Amniotic epithelial cell (primary cell): ENCODE measurements around the gene SPTBN1.
"Not testable (repeated sequence)": the region's sequence is repeated elsewhere in the genome, so short reads cannot be mapped to it uniquely, and the experiment has no call there.

Experiments used
- DNase-seq: peaks from one replicate; pipeline ENCODE4 v3.0.0-alpha.2; 2010; ENCODE audit warnings: low read depth

The SPTBN1 gene

GRCh38 chr2:54470266-54470938, 14.3 kb downstream of the SPTBN1 start:
- peak; percentile 77 for DNase-seq

GRCh38 chr2:54471221-54471711, 15.1 kb downstream of the SPTBN1 start:
- peak; percentile 87 for DNase-seq

- DNase-seq = no peak
Measured at GRCh38 chr2:54473851-54474250, 17.7 kb downstream of the SPTBN1 start.

GRCh38 chr2:54475285-54475684, 19.2 kb downstream of the SPTBN1 start:
- no peak for DNase-seq

- no peak for DNase-seq
Measured at GRCh38 chr2:54475919-54476318, 19.8 kb downstream of the SPTBN1 start.

- no peak for DNase-seq
Measured at GRCh38 chr2:54476852-54477251, 20.7 kb downstream of the SPTBN1 start.

- DNase-seq = no peak
Measured at GRCh38 chr2:54477896-54478295, 21.8 kb downstream of the SPTBN1 start.

GRCh38 chr2:54478899-54479298, 22.8 kb downstream of the SPTBN1 start:
- DNase-seq = no peak

- peak; percentile 83 for DNase-seq
Measured at GRCh38 chr2:54479424-54479823, 23.3 kb downstream of the SPTBN1 start.

- no peak for DNase-seq
Measured at GRCh38 chr2:54480025-54480424, 23.9 kb downstream of the SPTBN1 start.

- DNase-seq = no peak
Measured at GRCh38 chr2:54481686-54482085, 25.6 kb downstream of the SPTBN1 start.

GRCh38 chr2:54482715-54483114, 26.6 kb downstream of the SPTBN1 start:
- DNase-seq = peak; percentile 70

GRCh38 chr2:54483426-54483825, 27.3 kb downstream of the SPTBN1 start:
- peak; percentile 41 for DNase-seq

GRCh38 chr2:54485756-54486155, 29.6 kb downstream of the SPTBN1 start:
- not testable (repeated sequence) for DNase-seq

GRCh38 chr2:54486766-54487165, 30.6 kb downstream of the SPTBN1 start:
- DNase-seq = no peak

GRCh38 chr2:54490863-54491262, 34.7 kb downstream of the SPTBN1 start:
- DNase-seq = no peak

GRCh38 chr2:54492335-54492734, 36.2 kb downstream of the SPTBN1 start:
- DNase-seq = no peak

- DNase-seq = no peak
Measured at GRCh38 chr2:54494087-54494486, 38.0 kb downstream of the SPTBN1 start.

- no peak for DNase-seq
Measured at GRCh38 chr2:54496920-54497319, 40.8 kb downstream of the SPTBN1 start.

- DNase-seq = peak; percentile 49
Measured at GRCh38 chr2:54497763-54498680, 41.9 kb downstream of the SPTBN1 start.

GRCh38 chr2:54499661-54500060, 43.5 kb downstream of the SPTBN1 start:
- no peak for DNase-seq

GRCh38 chr2:54500404-54501205, 44.5 kb downstream of the SPTBN1 start:
- DNase-seq = no peak
